PC-9 (cell line): ENCODE measurements around the gene DCP2. TPM values are rescaled to one million over a fixed set of nuclear protein-coding genes. Genes with fewer than 3 reads are reported as not detected.

Experiments
- BruUV-seq: library from RNA; stranded (reverse); fragments of 400-500 nt; replicated peaks from 2 replicates; lab custom pipeline; 2021; lab: Mats Ljungman, UMichigan
- CTCF ChIA-PET: fragments of 300-600 bp; sonication (Branson Sonifier 250); formaldehyde crosslinking; loops from one replicate; lab custom pipeline; 2022; ENCODE audit warnings: antibody characterized with exemption; lab: Charles Lee
- POLR2A ChIA-PET: fragments of 300-600 bp; sonication (Branson Sonifier 250); formaldehyde crosslinking; loops from one replicate; lab custom pipeline; 2022; ENCODE audit warnings: antibody characterized with exemption; ENCODE audit not compliant: unreplicated experiment; lab: Charles Lee
- DNase-seq, 2 experiments: peaks; one replicate each; pipeline versions ENCODE4 v3.0.0 to v3.0.0-alpha.2; 2015 to 2022; ENCODE audit warnings: mixed read lengths in 1 of 2
- H2AFZ ChIP-seq: fragments of 200-600 bp; sonication (generic); 2 replicates; pipeline ENCODE4 v1.8.1; 2017; ENCODE audit warnings: antibody characterized with exemption
- H3F3A ChIP-seq: fragments of 200-600 bp; sonication (generic); 2 replicates; pipeline ENCODE4 v1.8.1; 2017; ENCODE audit warnings: antibody characterized with exemption, mild to moderate bottlenecking, low read depth; ENCODE audit not compliant: insufficient read depth
- H3K27ac ChIP-seq: fragments of 200-600 bp; sonication (generic); 2 replicates; pipeline ENCODE4 v1.6.1; 2016; ENCODE audit warnings: mixed run types
- H3K27me3 ChIP-seq: fragments of 200-600 bp; sonication (generic); 2 replicates; pipeline ENCODE4 v1.6.1; 2016; ENCODE audit warnings: low read depth, mixed run types; ENCODE audit not compliant: insufficient read depth
- H3K36me3 ChIP-seq: fragments of 200-600 bp; sonication (generic); 2 replicates; pipeline ENCODE4 v1.6.1; 2016; ENCODE audit warnings: low read depth, mixed run types
- H3K4me1 ChIP-seq: fragments of 200-600 bp; sonication (generic); replicated peaks from 2 replicates; pipeline ENCODE4 v1.6.1; 2016; ENCODE audit warnings: mixed run types; ENCODE audit not compliant: insufficient read depth
- H3K4me2 ChIP-seq: fragments of 200-600 bp; sonication (generic); 2 replicates; pipeline ENCODE4 v1.6.1; 2017; ENCODE audit warnings: mixed run types
- H3K4me3 ChIP-seq: fragments of 200-600 bp; sonication (generic); 2 replicates; pipeline ENCODE4 v1.6.1; 2016; ENCODE audit warnings: mixed run types
- H3K79me2 ChIP-seq: fragments of 200-600 bp; sonication (generic); 2 replicates; pipeline ENCODE4 v1.6.1; 2017; ENCODE audit warnings: low read depth, mixed run types
- H3K9me2 ChIP-seq: fragments of 200-600 bp; sonication (generic); 2 replicates; pipeline ENCODE4 v1.8.1; 2017; ENCODE audit warnings: mild to moderate bottlenecking; ENCODE audit not compliant: insufficient read depth
- H3K9me3 ChIP-seq: fragments of 200-600 bp; sonication (generic); 2 replicates; pipeline ENCODE4 v1.8.1; 2016; ENCODE audit warnings: low read depth; ENCODE audit not compliant: insufficient read depth
- H4K20me1 ChIP-seq: fragments of 200-600 bp; sonication (generic); 2 replicates; pipeline ENCODE4 v1.8.1; 2017; ENCODE audit not compliant: insufficient read depth
- CTCF ChIP-seq: fragments of 200-600 bp; sonication (generic); conservative IDR thresholded peaks from 2 replicates; pipeline ENCODE4 v1.6.1; 2017; ENCODE audit warnings: mixed run types, antibody characterized with exemption, mild to moderate bottlenecking, moderate library complexity
- EZH2 ChIP-seq: fragments of 200-600 bp; sonication (generic); IDR thresholded peaks from 2 replicates; pipeline ENCODE4 v1.8.0; 2017; ENCODE audit warnings: antibody characterized with exemption, low read depth
- intact Hi-C: fragments of 100-400 bp; cut with micrococcal nuclease; formaldehyde crosslinking; loops from one replicate; pipeline ENCODE4 v1.10.0; 2022; ENCODE audit not compliant: unreplicated experiment
- total RNA-seq: library from RNA; stranded (reverse); gene quantifications from 2 replicates; pipeline ENCODE4 v1.2.3, GENCODE V29; 2021

Gene DCP2
- total RNA-seq, 1 experiment from 2014 or later, result 45.6 TPM

GRCh38 chr5:113053511-113053995 is 77.0 kb downstream of the DCP2 start:
- no peak overlapping the region for H3K27ac ChIP-seq
- no peak overlapping the region for H2AFZ ChIP-seq
- no peaks in the 10 kb centered on the region for H3F3A ChIP-seq
- H3K4me2 ChIP-seq, result no peak overlapping the region
- BruUV-seq, result no TSS peak
- no peaks in the 10 kb centered on the region for H3K36me3 ChIP-seq
- no peaks in the 10 kb centered on the region for H3K79me2 ChIP-seq
- H3K4me3 ChIP-seq, result no peak overlapping the region
- H3K27me3 ChIP-seq, result no peaks in the 10 kb centered on the region
- H4K20me1 ChIP-seq, result no peaks in the 10 kb centered on the region
- no peaks in the 10 kb centered on the region for H3K9me3 ChIP-seq
- intact Hi-C loops, result no loop called here
- ChIA-PET CTCF (no interaction called here), POLR2A (no interaction called here)
- no peaks in the 10 kb centered on the region for H3K9me2 ChIP-seq
- DNase-seq, result peak in 1 of 2 experiments; percentile 10
- H3K4me1 ChIP-seq, result no peaks in the 10 kb centered on the region
- no peak for TF ChIP-seq EZH2
- TF ChIP-seq CTCF, result no peak

GRCh38 chr5:113054899-113055298 is 78.3 kb downstream of the DCP2 start:
- Histone ChIP-seq H3K27me3 (no peaks in the 10 kb centered on the region), H3K27ac (no peak overlapping the region), H3K9me3 (no peaks in the 10 kb centered on the region), H3K4me1 (no peaks in the 10 kb centered on the region), H3K4me3 (no peak overlapping the region), H4K20me1 (no peaks in the 10 kb centered on the region), H2AFZ (no peak overlapping the region), H3F3A (no peaks in the 10 kb centered on the region), H3K4me2 (no peak overlapping the region), H3K79me2 (no peaks in the 10 kb centered on the region), H3K9me2 (no peaks in the 10 kb centered on the region), H3K36me3 (no peaks in the 10 kb centered on the region)
- BruUV-seq, result no TSS peak
- DNase-seq, result no peak
- CTCF ChIA-PET, result no interaction called here
- intact Hi-C loops, result no loop called here
- TF ChIP-seq EZH2 (no peak), CTCF (no peak)
- POLR2A ChIA-PET, result no interaction called here

GRCh38 chr5:113056988-113057387 is 80.4 kb downstream of the DCP2 start:
- H3K27ac ChIP-seq, result no peak overlapping the region
- DNase-seq, result no peak
- H3K9me3 ChIP-seq, result no peaks in the 10 kb centered on the region
- ChIA-PET CTCF (no interaction called here), POLR2A (no interaction called here)
- no peaks in the 10 kb centered on the region for H3K36me3 ChIP-seq
- BruUV-seq, result no TSS peak
- no peak overlapping the region for H2AFZ ChIP-seq
- H4K20me1 ChIP-seq, result no peaks in the 10 kb centered on the region
- H3K27me3 ChIP-seq, result no peaks in the 10 kb centered on the region
- H3K79me2 ChIP-seq, result no peaks in the 10 kb centered on the region
- no peak overlapping the region for H3K4me3 ChIP-seq
- intact Hi-C loops, result no loop called here
- no peaks in the 10 kb centered on the region for H3F3A ChIP-seq
- H3K4me1 ChIP-seq, result no peaks in the 10 kb centered on the region
- H3K9me2 ChIP-seq, result no peaks in the 10 kb centered on the region
- TF ChIP-seq CTCF (no peak), EZH2 (no peak)
- no peak overlapping the region for H3K4me2 ChIP-seq
